RCC 7860 (cell line): Measurements from ENCODE around the gene UBR2.
"Not testable (repeated sequence)": the region's sequence is repeated elsewhere in the genome, so short reads cannot be mapped to it uniquely, and the experiment has no call there.

Experiments
- DNase-seq: peaks from one replicate; pipeline ENCODE4 v3.0.0-alpha.2; 2015; ENCODE audit warnings: low spot score
- FAIRE-seq: peaks from 2 replicates; lab custom pipeline; 2012; peaks lifted over from hg19 to GRCh38; lab: Jason Lieb, UNC

The UBR2 gene

GRCh38 chr6:42689371-42689770 is 125.5 kb downstream of the UBR2 start:
- FAIRE-seq (peak; percentile 62), DNase-seq (peak; percentile 6)

GRCh38 chr6:42690151-42690702 is 126.4 kb downstream of the UBR2 start:
- DNase-seq (no peak), FAIRE-seq (no peak)

- FAIRE-seq (no peak), DNase-seq (no peak)
These were observed 127.0 kb downstream of the UBR2 start for GRCh38 chr6:42690872-42691271.

GRCh38 chr6:42692137-42692911 is 128.5 kb downstream of the UBR2 start:
- peak; percentile 55 for DNase-seq
- peak; percentile 58 for FAIRE-seq

GRCh38 chr6:42693725-42694323 is 130.0 kb downstream of the UBR2 start:
- FAIRE-seq (no peak), DNase-seq (no peak)

GRCh38 chr6:42694586-42694985 is 130.8 kb downstream of the UBR2 start:
- no peak for DNase-seq
- no peak for FAIRE-seq

- DNase-seq (no peak), FAIRE-seq (no peak)
These were observed 132.9 kb downstream of the UBR2 start for GRCh38 chr6:42696526-42697267.

- no peak for FAIRE-seq
- no peak for DNase-seq
These were observed 133.4 kb downstream of the UBR2 start for GRCh38 chr6:42697268-42697655.

- DNase-seq (no peak), FAIRE-seq (no peak)
These were observed 134.4 kb downstream of the UBR2 start for GRCh38 chr6:42698217-42698616.

- DNase-seq (peak; percentile 88), FAIRE-seq (peak; percentile 82)
These were observed 138.4 kb downstream of the UBR2 start for GRCh38 chr6:42702200-42702599.

- DNase-seq, FAIRE-seq: not testable (repeated sequence)
These were observed 139.0 kb downstream of the UBR2 start for GRCh38 chr6:42702786-42703185.

- FAIRE-seq (no peak), DNase-seq (no peak)
These were observed 140.6 kb downstream of the UBR2 start for GRCh38 chr6:42704251-42704936.

- no peak for FAIRE-seq
- no peak for DNase-seq
These were observed 141.1 kb downstream of the UBR2 start for GRCh38 chr6:42704937-42705374.

- FAIRE-seq: no peak
These were observed 143.8 kb downstream of the UBR2 start for GRCh38 chr6:42707595-42707994.

GRCh38 chr6:42708096-42708495 is 144.3 kb downstream of the UBR2 start:
- FAIRE-seq (no peak), DNase-seq (no peak)

More at GRCh38 chr6:42707595-42707994, 143.8 kb downstream of the UBR2 start:
- no peak for DNase-seq

GRCh38 chr6:42709871-42710270 is 146.0 kb downstream of the UBR2 start:
- FAIRE-seq (no peak), DNase-seq (no peak)

GRCh38 chr6:42710316-42710715 is 146.5 kb downstream of the UBR2 start:
- no peak for DNase-seq

GRCh38 chr6:42711930-42712329 is 148.1 kb downstream of the UBR2 start:
- DNase-seq: no peak
- FAIRE-seq: no peak

More at GRCh38 chr6:42710316-42710715, 146.5 kb downstream of the UBR2 start:
- FAIRE-seq: no peak

GRCh38 chr6:42714098-42714761 is 150.4 kb downstream of the UBR2 start:
- FAIRE-seq (no peak), DNase-seq (peak; percentile 30)

- DNase-seq (no peak), FAIRE-seq (no peak)
These were observed 152.0 kb downstream of the UBR2 start for GRCh38 chr6:42715871-42716270.
